Epidermal melanocyte (primary cell): ENCODE measurements around the gene STAMBP.
"Not testable (repeated sequence)": the region's sequence is repeated elsewhere in the genome, so short reads cannot be mapped to it uniquely, and the experiment has no call there.

Experiments
- DNase-seq: peaks from one replicate; pipeline ENCODE4 v3.0.0; 2011; ENCODE audit warnings: low spot score; ENCODE audit not compliant: insufficient read length

STAMBP gene

GRCh38 chr2:73828818-73829570 is at the start of gene STAMBP:
Gene STAMBP, plus strand, starts transcription at chr2:73828961. Its CDS starts 1,896 bp downstream, at chr2:73830857.
- DNase-seq = peak; percentile 92

GRCh38 chr2:73779467-73780236 is 49.1 kb upstream of the STAMBP start, which contains the start of gene DUSP11:
Gene DUSP11, minus strand, starts transcription at chr2:73780103. Its CDS starts 129 bp downstream, at chr2:73779974.
- peak; percentile 92 for DNase-seq

GRCh38 chr2:73780237-73780582 is 48.6 kb upstream of the STAMBP start:
- DNase-seq = no peak

GRCh38 chr2:73783402-73783801 is 45.4 kb upstream of the STAMBP start:
- DNase-seq = not testable (repeated sequence)

GRCh38 chr2:73783883-73784282 is 44.9 kb upstream of the STAMBP start, which contains the start of gene C2orf78:
Gene C2orf78, plus strand, starts transcription at chr2:73784183. Its CDS starts 127 bp downstream, at chr2:73784310.
- not testable (repeated sequence) for DNase-seq

GRCh38 chr2:73811878-73812277 is 16.9 kb upstream of the STAMBP start:
- no peak for DNase-seq

GRCh38 chr2:73812635-73813034 is 16.1 kb upstream of the STAMBP start:
- DNase-seq = no peak

GRCh38 chr2:73818296-73818695 is 10.5 kb upstream of the STAMBP start:
- DNase-seq = no peak

GRCh38 chr2:73821227-73821626 is 7.5 kb upstream of the STAMBP start:
- DNase-seq = no peak

GRCh38 chr2:73821669-73822068 is 7.1 kb upstream of the STAMBP start:
- DNase-seq = no peak

- DNase-seq = no peak
These were observed 6.5 kb upstream of the STAMBP start for GRCh38 chr2:73822276-73822675.

- no peak for DNase-seq
These were observed 5.8 kb upstream of the STAMBP start for GRCh38 chr2:73822991-73823390.

GRCh38 chr2:73823416-73823815 is 5.3 kb upstream of the STAMBP start:
- DNase-seq = no peak

- peak; percentile 45 for DNase-seq
These were observed 4.7 kb upstream of the STAMBP start for GRCh38 chr2:73823916-73824523.

GRCh38 chr2:73825408-73825807 is 3.4 kb upstream of the STAMBP start:
- DNase-seq = no peak

- DNase-seq = no peak
These were observed 1.7 kb upstream of the STAMBP start for GRCh38 chr2:73827018-73827417.

- no peak for DNase-seq
These were observed 937 bp upstream of the STAMBP start for GRCh38 chr2:73827660-73828388.

- no peak for DNase-seq
These were observed 358 bp upstream of the STAMBP start for GRCh38 chr2:73828389-73828817.

GRCh38 chr2:73830871-73831401 is 2.2 kb downstream of the STAMBP start:
- DNase-seq = no peak

- DNase-seq = no peak
These were observed 4.2 kb downstream of the STAMBP start for GRCh38 chr2:73832930-73833329.
